Renal cortical epithelial cell (primary cell): Measurements from ENCODE around the gene FAM209B. TPM values are rescaled to one million over a fixed set of nuclear protein-coding genes. Genes with fewer than 3 reads are reported as not detected.

ENCODE experiments used
- total RNA-seq: library from RNA; depleted of rRNA; stranded (reverse); fragments of >200 nt; gene quantifications from 2 replicates; pipeline ENCODE4 v1.2.3, GENCODE V29; 2014

FAM209B gene
- total RNA-seq, 1 donor from 2014 or later, result not detected

Other genes with a start within 250 kb of the FAM209B start
- gene FAM210B, start 174.3 kb upstream of the FAM209B start, total RNA-seq, result 26.4 and 46.5 TPM in 2 replicates
- gene AURKA, start 141.0 kb upstream of the FAM209B start, total RNA-seq, result 9.1 and 48.3 TPM in 2 replicates
- 26.0 and 63.3 TPM in 2 replicates for gene CSTF1, start 140.6 kb upstream of the FAM209B start, total RNA-seq
- gene CASS4, start 121.0 kb upstream of the FAM209B start, total RNA-seq, result 0.20 TPM in 1 of 2 replicates, not detected in the other
- gene RTF2, start 64.6 kb upstream of the FAM209B start, total RNA-seq, result 82.3 and 95.0 TPM in 2 replicates
- gene FAM209A, start 8.5 kb upstream of the FAM209B start, total RNA-seq, result not detected in 2 replicates
- gene TFAP2C, start 96.1 kb downstream of the FAM209B start, total RNA-seq, result 0.35 TPM in 1 of 2 replicates, not detected in the other